GM21619 (cell line): ENCODE data around the gene TTLL9.

Source experiments
- ATAC-seq: cut with Tn5 transposase; IDR thresholded peaks from one replicate; pipeline ENCODE4 v1.9.1; 2021; ENCODE audit not compliant: unreplicated experiment

The TTLL9 gene

GRCh38 chr20:31877684-31878083, 7.2 kb downstream of the TTLL9 start:
- no peak for ATAC-seq

GRCh38 chr20:31879143-31879987, 8.9 kb downstream of the TTLL9 start:
- peak; percentile 76 for ATAC-seq

GRCh38 chr20:31881945-31882344, 11.5 kb downstream of the TTLL9 start:
- no peak for ATAC-seq

GRCh38 chr20:31883829-31884228, 13.4 kb downstream of the TTLL9 start:
- ATAC-seq = no peak

GRCh38 chr20:31890646-31891045, 20.2 kb downstream of the TTLL9 start:
- no peak for ATAC-seq

- peak; percentile 98 for ATAC-seq
Measured at GRCh38 chr20:31894980-31895675, 24.7 kb downstream of the TTLL9 start.

- ATAC-seq = no peak
Measured at GRCh38 chr20:31896049-31896448, 25.6 kb downstream of the TTLL9 start.

- no peak for ATAC-seq
Measured at GRCh38 chr20:31897541-31897940, 27.1 kb downstream of the TTLL9 start.

- ATAC-seq = no peak
Measured at GRCh38 chr20:31901615-31902014, 31.2 kb downstream of the TTLL9 start.

- no peak for ATAC-seq
Measured at GRCh38 chr20:31903627-31904386, 33.4 kb downstream of the TTLL9 start.

GRCh38 chr20:31906001-31906400, 35.6 kb downstream of the TTLL9 start:
- no peak for ATAC-seq

- no peak for ATAC-seq
Measured at GRCh38 chr20:31907046-31907445, 36.6 kb downstream of the TTLL9 start.

GRCh38 chr20:31908016-31908415, 37.6 kb downstream of the TTLL9 start:
- no peak for ATAC-seq

- no peak for ATAC-seq
Measured at GRCh38 chr20:31908424-31908823, 38.0 kb downstream of the TTLL9 start.

- no peak for ATAC-seq
Measured at GRCh38 chr20:31909253-31910070, 39.0 kb downstream of the TTLL9 start.

GRCh38 chr20:31910071-31910803, 39.8 kb downstream of the TTLL9 start:
- ATAC-seq = no peak

GRCh38 chr20:31913431-31914157, 43.2 kb downstream of the TTLL9 start:
- no peak for ATAC-seq

GRCh38 chr20:31914170-31914569, 43.7 kb downstream of the TTLL9 start:
- ATAC-seq = no peak

- no peak for ATAC-seq
Measured at GRCh38 chr20:31915491-31916280, 45.3 kb downstream of the TTLL9 start.
